IMR-90 (cell line): ENCODE measurements around the gene VDR. TPM values are rescaled to one million over a fixed set of nuclear protein-coding genes. Genes with fewer than 3 reads are reported as not detected.

Experiments used
- ATAC-seq: fragments of 200-7000 bp; cut with Tn5 transposase; 2 replicates; pipeline ENCODE4 v1.9.1; 2020; ENCODE audit warnings: low read depth, mild to moderate bottlenecking, moderate library complexity
- BruUV-seq: library from RNA; stranded (reverse); fragments of 400-500 nt; replicated peaks from 2 replicates; lab custom pipeline; 2021; lab: Mats Ljungman, UMichigan
- CTCF ChIA-PET: fragments of 300-600 bp; formaldehyde crosslinking; extraction: SDS; loops from one replicate; lab custom pipeline; 2021; ENCODE audit warnings: antibody characterized with exemption; lab: Yijun Ruan, JAX
- POLR2A ChIA-PET: fragments of 300-600 bp; sonication (Branson Sonifier 250); formaldehyde crosslinking; loops from one replicate; lab custom pipeline; 2022; ENCODE audit warnings: antibody characterized with exemption; ENCODE audit not compliant: unreplicated experiment; lab: Charles Lee
- DNase-seq: peaks from one replicate; pipeline ENCODE4 v3.0.0; 2013
- H2AFZ ChIP-seq: replicated peaks from 2 replicates; pipeline ENCODE3; 2013; ENCODE audit warnings: low read length, mild to moderate bottlenecking; ENCODE audit not compliant: poor library complexity
- H2AK5ac ChIP-seq: 2 replicates; pipeline ENCODE4 v1.6.1; 2013; ENCODE audit warnings: low read depth, low read length, inconsistent platforms
- H2AK9ac ChIP-seq: replicated peaks from 2 replicates; pipeline ENCODE3; 2013; ENCODE audit warnings: mild to moderate bottlenecking, low read depth, low read length, moderate library complexity; ENCODE audit not compliant: poor library complexity
- H2BK120ac ChIP-seq: 2 replicates; pipeline ENCODE4 v1.6.1; 2013; ENCODE audit warnings: low read depth, low read length, inconsistent platforms
- H2BK15ac ChIP-seq: 3 replicates; pipeline ENCODE4 v1.6.1; 2013; ENCODE audit warnings: low read depth, low read length, inconsistent platforms
- H2BK20ac ChIP-seq: 2 replicates; pipeline ENCODE4 v1.6.1; 2013; ENCODE audit warnings: low read depth, mild to moderate bottlenecking, inconsistent platforms, low read length, moderate library complexity
- H2BK5ac ChIP-seq: 2 replicates; pipeline ENCODE4 v1.6.1; 2013; ENCODE audit warnings: mild to moderate bottlenecking, low read depth, low read length, inconsistent platforms; ENCODE audit not compliant: poor library complexity, severe bottlenecking
- H3K14ac ChIP-seq: replicated peaks from 2 replicates; pipeline ENCODE4 v1.6.1; 2013; ENCODE audit warnings: low read depth, low read length, inconsistent platforms
- H3K18ac ChIP-seq: 2 replicates; pipeline ENCODE4 v1.6.1; 2013; ENCODE audit warnings: low read depth, low read length, control low read depth
- H3K23ac ChIP-seq: 2 replicates; pipeline ENCODE4 v1.6.1; 2013; ENCODE audit warnings: low read depth, low read length, inconsistent platforms
- H3K27ac ChIP-seq: 2 replicates; pipeline ENCODE4 v1.5.1; 2013; ENCODE audit warnings: mild to moderate bottlenecking, control low read depth, low read length; ENCODE audit not compliant: insufficient read depth
- H3K27me3 ChIP-seq: 2 replicates; pipeline ENCODE4 v1.6.1; 2013; ENCODE audit warnings: low read length; ENCODE audit not compliant: control insufficient read depth, insufficient read depth
- H3K36me3 ChIP-seq: 2 replicates; pipeline ENCODE4 v1.6.1; 2013; ENCODE audit warnings: low read length, mixed read lengths; ENCODE audit not compliant: control insufficient read depth, insufficient read depth
- H3K4ac ChIP-seq: 2 replicates; pipeline ENCODE4 v1.6.1; 2013; ENCODE audit warnings: low read depth, low read length, inconsistent platforms
- H3K4me1 ChIP-seq: 2 replicates; pipeline ENCODE4 v1.6.1; 2013; ENCODE audit warnings: low read length, mixed read lengths; ENCODE audit not compliant: control insufficient read depth, insufficient read depth
- H3K4me2 ChIP-seq: 2 replicates; pipeline ENCODE4 v1.6.1; 2013; ENCODE audit warnings: low read depth, mild to moderate bottlenecking, control low read depth, low read length, moderate library complexity
- H3K4me3 ChIP-seq: 2 replicates; pipeline ENCODE4 v1.5.1; 2013; ENCODE audit warnings: low read depth, mild to moderate bottlenecking, control low read depth, low read length, moderate library complexity; ENCODE audit not compliant: insufficient read depth
- H3K56ac ChIP-seq: 2 replicates; pipeline ENCODE4 v1.6.1; 2013; ENCODE audit warnings: low read length, inconsistent platforms; ENCODE audit not compliant: insufficient read depth; ENCODE audit errors: extremely low read depth
- H3K79me1 ChIP-seq, 2 experiments: 2 replicates each; pipeline ENCODE4 v1.6.1; 2013; ENCODE audit warnings: low read length in 2 of 2, inconsistent platforms in 1 of 2, low read depth in 1 of 2
- H3K9ac ChIP-seq: 2 replicates; pipeline ENCODE4 v1.6.1; 2013; ENCODE audit warnings: low read depth, low read length, control low read depth
- H3K9me1 ChIP-seq: 2 replicates; pipeline ENCODE4 v1.6.1; 2013; ENCODE audit warnings: low read length, inconsistent platforms; ENCODE audit not compliant: insufficient read depth
- H3K9me3 ChIP-seq: 2 replicates; pipeline ENCODE4 v1.6.1; 2013; ENCODE audit warnings: low read length; ENCODE audit not compliant: control insufficient read depth, insufficient read depth
- H4K20me1 ChIP-seq: 2 replicates; pipeline ENCODE4 v1.6.1; 2013; ENCODE audit warnings: low read length, inconsistent platforms; ENCODE audit not compliant: insufficient read depth
- H4K5ac ChIP-seq: 2 replicates; pipeline ENCODE4 v1.6.1; 2013; ENCODE audit warnings: mild to moderate bottlenecking, low read depth, low read length, control low read depth
- H4K8ac ChIP-seq, 2 experiments: 2 replicates each; pipeline ENCODE4 v1.6.1; 2013; ENCODE audit warnings: low read depth in 2 of 2, low read length in 2 of 2, control low read depth in 1 of 2, inconsistent platforms in 1 of 2
- H4K91ac ChIP-seq: 2 replicates; pipeline ENCODE4 v1.6.1; 2013; ENCODE audit warnings: low read depth, low read length, inconsistent platforms; ENCODE audit not compliant: insufficient read depth
- BHLHE40 ChIP-seq: fragments of 150-350 bp; IDR thresholded peaks from 2 replicates; pipeline ENCODE4 v1.6.1; 2016; ENCODE audit warnings: mild to moderate bottlenecking, low read depth, low read length
- ELK1 ChIP-seq: fragments of 150-350 bp; IDR thresholded peaks from 2 replicates; pipeline ENCODE4 v1.6.1; 2016; ENCODE audit warnings: low read depth, mild to moderate bottlenecking, low read length, moderate library complexity, borderline replicate concordance
- FOS ChIP-seq: fragments of 150-350 bp; IDR thresholded peaks from 2 replicates; pipeline ENCODE4 v1.6.1; 2016; ENCODE audit warnings: low read depth, low read length
- MAZ ChIP-seq: IDR thresholded peaks from 2 replicates; pipeline ENCODE4 v1.6.1; 2012; ENCODE audit warnings: low read depth, mild to moderate bottlenecking, low read length, improper control_type of control experiment, moderate library complexity, borderline replicate concordance
- POLR2A ChIP-seq: IDR thresholded peaks from 2 replicates; pipeline ENCODE4 v1.6.1; 2012; ENCODE audit warnings: mild to moderate bottlenecking, low read depth, low read length
- RAD21 ChIP-seq: IDR thresholded peaks from 2 replicates; pipeline ENCODE4 v1.6.1; 2012; ENCODE audit warnings: low read length, improper control_type of control experiment
- RFX5 ChIP-seq: IDR thresholded peaks from 2 replicates; pipeline ENCODE4 v1.8.0; 2012; ENCODE audit warnings: low read depth, mild to moderate bottlenecking, low read length, moderate library complexity
- WGBS, 2 experiments: methylation state at CpG; one replicate each; pipeline versions ENCODE4 v1.1.5 to v1.1.7; 2013; ENCODE audit warnings: missing lambda C conversion rate in 2 of 2; ENCODE audit not compliant: insufficient read length in 1 of 2; ENCODE audit errors: extremely low coverage in 2 of 2; 5-methylcytosine and 5-hydroxymethylcytosine counted together
- dilution Hi-C: fragments of 300-500 bp; cut with HindIII; formaldehyde crosslinking; loops from one replicate; pipeline ENCODE4 v1.14.3; 2018; ENCODE audit warnings: low sequenced_read_pairs; ENCODE audit not compliant: unreplicated experiment
- in situ Hi-C: fragments of 300-500 bp; cut with MboI; formaldehyde crosslinking; loops from 3 replicates; pipeline ENCODE4 v1.14.3; 2019; ENCODE audit warnings: low sequenced_read_pairs, inconsistent platforms, mixed read lengths
- intact Hi-C: fragments of 100-400 bp; cut with micrococcal nuclease; formaldehyde crosslinking; loops from 2 replicates; pipeline ENCODE4 v1.10.0; 2022
- polyA plus RNA-seq, 3 experiments: library from polyadenylated mRNA; depleted of rRNA; stranded (reverse); fragments of >200 nt; gene quantifications; 2 replicates each; pipeline ENCODE4 v1.2.3, GENCODE V29; 2012; ENCODE audit warnings: low replicate concordance in 1 of 3
- total RNA-seq: library from RNA; depleted of rRNA; stranded (reverse); fragments of >200 nt; gene quantifications from 2 replicates; pipeline ENCODE4 v1.2.3, GENCODE V29; 2012

VDR gene
- total and polyA plus RNA-seq, 2 of the 4 experiments (the other 2 are of a cell fraction), result 5.4 to 8.5 TPM

GRCh38 chr12:47943623-47944340 lies 39.0 kb upstream of the VDR start:
- no peak overlapping the region for H2BK5ac ChIP-seq
- no peak overlapping the region for H3K4me2 ChIP-seq
- no peak overlapping the region for H2AK5ac ChIP-seq
- intact Hi-C loops, result no loop called here
- no peak overlapping the region for H2BK15ac ChIP-seq
- ChIA-PET POLR2A (no interaction called here), CTCF (no interaction called here)
- no peak overlapping the region for H3K4ac ChIP-seq
- TF ChIP-seq RFX5, result no peak
- no peak for TF ChIP-seq BHLHE40
- TF ChIP-seq RAD21, result no peak
- TF ChIP-seq FOS, result no peak
- TF ChIP-seq ELK1, result no peak
- TF ChIP-seq POLR2A, result no peak
- no peak for TF ChIP-seq MAZ
- H3K27me3 ChIP-seq, result peaks cover 14% of the 10 kb centered on the region
- H3K4me1 ChIP-seq, result peaks cover 12% of the 10 kb centered on the region
- WGBS, 2 experiments, result 86% methylated on average over 6 of the region's 12 CpGs; no CpG with 5 or more reads in 1 of the 2 experiments
- H4K91ac ChIP-seq, result no peak overlapping the region
- H4K20me1 ChIP-seq, result no peaks in the 10 kb centered on the region; the same call in 1 of the 2 replicates
- H4K8ac ChIP-seq, result no peak overlapping the region
- H2AK9ac ChIP-seq, result peak overlapping the region; percentile 55
- H2AFZ ChIP-seq, result no peak overlapping the region
- no peak overlapping the region for H3K18ac ChIP-seq
- dilution Hi-C loops, result no loop called here
- H3K4me3 ChIP-seq, result no peak overlapping the region
- no peak overlapping the region for H3K14ac ChIP-seq
- no peak overlapping the region for H3K9ac ChIP-seq
- no peaks in the 10 kb centered on the region for H3K79me1 ChIP-seq
- H2BK120ac ChIP-seq, result no peak overlapping the region
- no peak overlapping the region for H3K27ac ChIP-seq
- no peaks in the 10 kb centered on the region for H3K36me3 ChIP-seq
- no peak overlapping the region for H2BK20ac ChIP-seq
- no peak overlapping the region for H3K23ac ChIP-seq
- DNase-seq, result no peak
- H3K9me1 ChIP-seq, result peaks cover 6% of the 10 kb centered on the region; the same call in 1 of the 2 replicates
- H4K5ac ChIP-seq, result no peak overlapping the region
- ATAC-seq, result no peak
- in situ Hi-C loops, result no loop called here
- no peaks in the 10 kb centered on the region for H3K9me3 ChIP-seq
- BruUV-seq, result no TSS peak
- no peak overlapping the region for H3K56ac ChIP-seq
